NCI-H226 (cell line): ENCODE results near the gene IDI1.

Experiments
- DNase-seq: peaks from one replicate; pipeline ENCODE4 v3.0.0-alpha.2; 2015

IDI1 gene

DNA sequence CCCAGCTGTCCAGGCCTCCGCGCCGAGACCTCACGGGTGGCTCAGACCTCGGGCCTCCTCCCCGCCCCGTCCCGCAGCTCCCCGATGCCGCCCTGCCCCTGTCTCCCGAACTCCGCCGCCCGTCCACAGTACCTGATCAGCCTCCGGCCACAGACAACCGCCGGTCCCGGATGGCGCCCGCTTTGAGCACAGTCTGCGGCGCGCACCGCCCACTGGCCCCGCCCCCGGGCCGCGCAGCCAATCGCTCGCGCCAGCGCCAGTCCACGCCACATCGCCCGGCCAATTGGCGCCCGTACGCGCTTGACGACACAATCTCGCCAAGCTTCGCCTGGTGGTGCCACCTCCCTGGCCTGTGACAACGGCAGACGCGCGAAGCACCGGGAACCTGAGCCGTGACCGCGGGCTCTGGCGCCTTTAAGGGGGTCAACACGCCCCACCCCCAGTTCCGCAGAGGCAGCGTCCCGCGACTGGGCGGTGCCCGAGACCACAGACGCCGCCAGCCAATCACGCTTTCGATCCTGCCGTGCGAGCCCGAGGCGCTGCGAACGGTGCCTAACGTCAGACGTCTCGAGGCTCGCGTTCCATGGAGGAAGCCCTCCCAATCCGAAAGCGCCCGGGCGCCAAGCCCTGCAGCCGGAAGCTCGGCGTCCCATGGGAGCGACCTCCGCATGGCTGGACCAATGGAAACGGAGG is at the start of gene IDI1:
IDI1 (minus strand) TSS at position 388 of the 693 bp plus-strand sequence; CDS start at position 272, 116 bp downstream.
- DNase-seq: peak; percentile 94

DNA sequence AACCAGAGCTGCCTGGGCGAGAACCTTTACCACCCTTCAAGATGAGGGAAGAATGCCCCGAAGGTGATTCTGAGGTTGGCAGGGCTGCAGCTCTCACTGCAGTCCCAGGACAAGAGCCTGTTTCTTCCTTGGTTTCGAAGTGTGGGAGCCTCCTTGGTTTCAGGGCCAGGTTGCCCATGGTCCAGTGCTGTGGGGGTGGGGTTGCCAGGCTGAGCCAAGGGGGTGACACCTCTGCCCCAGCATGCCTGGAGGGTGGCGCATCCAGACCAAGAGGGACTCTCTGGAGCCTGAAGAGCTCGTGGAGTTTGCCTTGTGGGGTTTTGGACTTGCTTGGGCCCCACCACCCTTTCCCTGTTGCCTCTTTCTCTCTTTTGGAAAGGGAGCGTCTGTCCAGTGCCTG is 48.5 kb upstream of the IDI1 start:
- DNase-seq: no peak

DNA sequence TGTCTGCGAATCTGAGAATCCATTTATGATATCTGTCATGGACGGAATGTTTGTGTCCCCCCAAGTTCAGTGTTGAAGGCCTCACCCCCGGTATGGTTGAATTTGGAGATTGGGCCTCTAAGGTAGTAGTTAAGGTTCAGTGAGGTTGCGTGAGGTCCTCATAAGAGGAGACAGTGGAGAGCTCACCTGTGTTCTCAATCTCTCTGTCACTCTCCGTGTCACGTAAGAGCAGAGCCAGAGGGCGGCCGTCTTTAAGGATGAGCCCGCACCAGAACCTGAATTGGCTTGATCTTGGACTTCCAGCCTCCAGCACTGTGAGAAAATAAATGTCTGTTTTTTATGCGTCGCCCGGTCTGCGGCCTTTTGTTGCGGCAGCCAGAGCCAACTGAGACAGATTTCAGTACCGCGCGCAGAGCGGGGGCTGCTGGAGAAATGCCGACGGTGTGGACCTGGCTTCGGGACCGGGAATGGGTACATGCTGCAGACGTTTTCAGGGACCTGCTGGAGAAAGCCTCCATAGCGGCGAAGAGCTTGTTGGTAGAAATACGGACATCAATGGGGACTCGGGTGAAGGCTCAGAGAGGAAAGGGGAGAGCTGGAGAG is 47.5 kb upstream of the IDI1 start:
- no peak for DNase-seq

DNA sequence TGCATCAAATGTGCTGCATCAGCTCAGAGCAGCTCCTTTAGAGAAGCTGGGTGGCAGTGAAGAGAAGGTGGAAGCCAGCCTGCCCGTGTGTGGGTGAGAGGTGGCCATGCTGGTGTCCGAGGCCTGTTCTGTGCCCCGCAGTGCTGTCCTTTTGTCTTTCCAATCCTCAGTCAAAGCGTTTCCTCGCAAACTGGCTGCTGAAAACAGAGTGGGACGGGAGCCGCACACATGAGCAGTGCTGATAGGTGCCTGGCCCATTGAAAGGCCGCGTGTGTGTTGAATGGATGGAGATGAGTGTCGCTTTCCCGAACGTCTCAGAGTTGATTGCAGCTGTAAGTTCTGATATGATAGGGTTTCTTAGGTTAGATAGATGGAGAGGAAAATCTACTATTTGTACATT is 46.6 kb upstream of the IDI1 start:
- DNase-seq: no peak

DNA sequence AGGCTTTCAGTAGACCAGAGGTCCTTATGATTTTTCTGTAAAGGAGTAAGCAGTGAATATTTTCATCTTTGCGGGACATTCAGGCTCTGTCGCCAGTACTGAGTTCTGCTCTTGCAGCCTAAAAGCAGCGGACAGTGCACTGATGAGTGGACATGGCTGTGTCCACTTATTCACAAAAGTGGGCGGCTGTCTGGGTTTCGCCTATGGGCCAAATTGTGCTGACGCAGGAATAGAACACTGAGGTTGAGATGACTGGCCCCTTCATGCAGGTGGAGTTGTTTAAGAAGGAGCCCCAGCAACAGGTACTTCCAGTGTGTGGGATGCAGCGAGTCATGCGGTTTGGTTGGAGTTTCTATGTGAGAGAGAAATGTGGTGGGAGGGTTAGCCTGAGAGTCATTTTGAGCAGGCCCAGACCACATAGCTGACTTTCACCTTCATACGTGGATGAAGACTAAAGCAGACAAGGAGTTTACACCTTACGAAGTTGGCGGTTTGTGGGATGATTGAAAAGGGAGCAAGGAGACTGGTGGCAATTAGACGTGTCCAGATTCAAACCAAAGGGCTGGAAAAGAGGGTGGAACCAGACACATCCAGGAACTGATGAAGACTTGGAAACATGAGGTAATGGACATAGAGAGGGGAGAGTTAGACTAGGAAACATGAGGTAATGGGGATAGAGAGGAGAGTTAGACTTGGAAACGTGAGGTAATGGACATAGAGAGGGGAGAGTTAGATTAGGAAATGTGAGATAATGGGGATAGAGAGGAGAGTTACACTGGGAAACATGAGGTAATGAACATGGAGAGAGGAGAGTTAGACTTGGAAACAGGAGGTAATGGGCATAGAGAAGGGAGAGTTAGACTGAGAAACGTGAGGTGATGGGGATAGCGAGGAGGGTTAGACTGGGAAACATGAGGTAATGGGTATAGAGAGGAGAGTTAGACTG is 45.5 kb upstream of the IDI1 start:
- no peak for DNase-seq

DNA sequence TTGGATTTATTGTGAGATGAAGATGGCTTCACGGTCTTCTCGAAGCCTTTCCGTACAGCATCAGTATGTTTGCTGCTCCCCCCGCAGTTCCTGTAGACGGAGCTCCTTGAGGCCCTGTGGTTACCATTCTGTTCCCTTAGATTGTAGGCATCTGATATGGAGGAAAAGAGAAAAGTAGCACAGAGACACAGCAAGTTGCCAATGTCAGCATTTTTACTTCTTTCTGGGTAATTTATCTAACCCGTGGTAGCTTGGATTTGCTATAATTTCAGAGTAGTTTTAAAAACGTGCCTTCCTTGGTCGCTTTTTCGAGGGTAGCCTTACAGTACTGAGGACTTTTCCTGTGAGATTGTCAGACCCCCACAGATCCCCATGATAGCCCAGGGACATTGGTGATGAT is 44.8 kb upstream of the IDI1 start:
- no peak for DNase-seq

DNA sequence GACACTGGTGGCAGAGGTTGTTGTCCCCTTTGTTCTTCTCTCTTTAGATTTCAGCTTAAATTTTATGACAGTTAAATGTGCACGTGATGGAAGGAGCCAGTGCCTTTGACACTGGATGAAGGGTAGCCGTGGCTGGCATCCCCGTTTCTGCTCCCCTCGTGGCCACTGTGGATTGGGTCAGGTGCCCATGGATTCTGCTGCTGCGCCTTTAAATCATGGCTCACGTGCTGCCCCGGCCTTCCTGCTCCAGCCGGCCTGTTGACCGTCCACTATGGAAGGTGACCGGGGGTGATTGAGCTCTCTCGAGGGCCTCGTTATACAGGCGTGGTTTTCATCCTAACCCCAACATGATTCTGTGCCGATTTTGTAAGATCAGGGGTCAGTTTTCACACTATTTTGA is 41.8 kb upstream of the IDI1 start:
- DNase-seq: no peak

DNA sequence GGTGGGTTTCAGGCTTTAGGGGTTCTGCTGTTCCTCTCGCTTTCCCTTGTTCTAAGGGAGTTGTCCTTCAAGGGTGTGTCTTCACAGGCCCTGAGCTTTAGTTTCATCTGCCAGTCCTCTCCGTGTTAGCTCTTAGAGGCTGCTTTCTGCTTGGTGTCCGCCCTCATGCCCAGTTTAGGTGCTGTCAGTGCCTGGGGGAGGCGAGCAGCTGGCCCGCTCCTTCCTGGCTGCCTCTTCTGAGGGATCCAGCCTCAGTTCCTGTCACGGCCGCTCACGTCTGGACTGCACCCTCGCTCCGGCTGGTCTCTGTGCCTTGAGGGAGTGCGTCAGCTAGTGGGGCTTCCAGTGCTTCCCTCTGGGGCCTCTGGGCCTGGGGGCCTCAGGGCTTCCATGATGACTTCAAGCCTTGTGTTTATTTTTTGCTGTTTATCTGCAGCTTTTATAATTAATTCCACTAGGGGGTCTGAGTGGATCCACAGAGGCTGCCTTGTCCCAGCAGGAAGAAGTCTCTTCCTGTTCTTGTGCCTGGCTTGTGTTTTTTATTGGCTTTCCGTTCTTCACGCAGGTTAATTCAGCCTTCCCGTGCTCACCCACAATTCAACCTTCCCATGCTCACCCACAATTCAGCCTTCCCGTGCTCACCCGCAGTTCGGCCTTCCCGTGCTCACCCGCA is 40.2 kb upstream of the IDI1 start:
- DNase-seq: no peak

DNA sequence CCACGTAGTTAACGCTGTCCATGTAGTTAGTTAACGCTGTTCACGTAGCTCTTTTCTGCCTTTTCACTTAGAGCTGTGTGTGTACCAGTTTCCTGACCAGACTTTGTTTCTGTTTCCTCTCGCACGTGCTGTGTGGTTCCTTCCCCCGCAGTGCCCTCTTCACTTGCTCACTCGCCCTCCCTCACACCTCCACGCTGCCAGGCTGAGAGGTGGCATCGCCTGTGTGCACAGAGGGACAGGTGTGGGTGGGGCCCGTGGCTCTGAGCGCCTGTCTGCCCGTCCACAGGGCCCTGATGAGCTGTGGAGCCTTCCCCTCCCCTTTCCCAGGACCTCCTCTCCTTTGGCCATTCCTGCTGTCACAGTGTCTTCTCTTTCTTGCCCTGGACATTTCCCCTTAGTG is 37.9 kb upstream of the IDI1 start:
- no peak for DNase-seq

DNA sequence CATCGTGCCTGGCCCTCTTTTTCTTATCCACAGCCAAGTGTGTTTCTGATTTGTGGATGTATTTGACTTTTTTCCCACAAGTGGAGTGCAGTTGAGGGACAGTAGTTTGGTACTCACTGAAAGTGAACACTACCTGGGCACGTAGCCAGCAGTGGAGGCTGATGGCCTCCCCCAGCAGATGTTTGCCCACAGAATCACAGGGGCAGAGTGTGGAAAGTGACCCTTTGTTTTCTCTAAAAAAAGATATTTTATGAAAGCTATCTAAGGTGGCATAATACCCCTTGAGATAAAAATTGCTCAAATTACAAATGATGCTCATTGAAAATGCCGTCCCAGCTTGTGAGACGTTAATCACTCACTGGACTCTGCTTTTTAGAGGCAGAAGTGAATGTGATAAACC is 36.3 kb upstream of the IDI1 start:
- DNase-seq: no peak

DNA sequence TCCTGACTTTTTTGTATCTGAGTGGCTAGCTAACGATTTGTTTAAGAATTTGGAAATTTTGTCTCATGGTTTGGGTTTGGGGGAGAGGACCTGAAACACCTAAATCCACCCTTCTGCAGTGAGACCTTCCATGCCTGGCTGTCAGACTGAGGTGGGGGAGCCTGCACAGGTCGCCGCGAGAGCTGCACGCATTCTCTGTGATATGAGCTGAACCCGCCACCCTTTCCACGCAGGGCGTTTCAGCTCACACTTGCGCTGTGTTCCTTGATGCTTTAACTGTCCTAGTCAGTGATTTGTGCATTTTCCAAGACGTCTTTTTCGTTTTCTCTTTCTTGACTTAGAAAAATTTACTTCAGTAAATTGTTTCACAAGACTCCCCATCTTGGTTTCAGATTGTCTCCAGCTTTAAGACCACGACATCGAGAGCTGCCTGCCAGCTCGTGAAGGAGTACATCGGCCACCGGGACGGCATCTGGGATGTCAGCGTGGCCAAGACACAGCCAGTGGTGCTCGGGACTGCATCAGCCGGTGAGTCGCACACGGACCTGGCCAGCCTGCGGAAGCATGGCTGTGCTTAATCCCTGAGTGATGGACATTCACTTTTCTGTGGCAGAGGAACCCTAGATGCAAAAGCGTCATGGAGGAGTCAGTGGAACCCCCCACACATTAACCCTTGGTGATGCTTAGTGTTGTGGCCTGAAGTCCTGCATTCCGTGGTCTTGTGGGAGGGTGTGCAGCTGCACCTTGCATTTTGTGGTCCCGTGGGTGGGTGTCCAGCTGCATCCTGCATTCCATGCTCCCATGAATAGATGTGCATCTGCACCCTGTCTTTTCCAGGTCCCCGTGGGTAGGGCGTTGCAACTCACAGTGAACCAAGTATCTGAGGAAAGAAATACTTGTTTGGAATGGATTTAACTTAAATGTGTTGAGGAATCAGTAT is 35.4 kb upstream of the IDI1 start:
- no peak for DNase-seq

DNA sequence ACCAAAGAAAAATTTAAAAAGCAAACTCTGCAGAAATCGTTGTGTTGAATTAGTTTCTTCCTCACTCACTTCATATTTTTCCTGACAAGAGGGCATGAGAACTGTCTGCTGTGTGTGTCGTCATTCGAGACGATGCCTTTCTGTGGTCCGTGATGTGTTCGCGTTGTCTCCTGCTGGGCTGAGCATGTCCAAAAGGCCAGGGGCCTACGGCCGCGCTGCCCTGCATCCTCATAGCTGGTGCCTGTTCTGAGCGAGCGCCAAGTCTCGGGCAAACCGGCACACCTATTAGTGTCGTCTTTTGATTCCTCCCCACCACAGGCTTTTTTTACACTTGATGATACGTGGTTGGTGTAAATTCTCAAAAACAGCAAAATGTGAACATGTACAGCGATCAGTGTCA is 34.7 kb upstream of the IDI1 start:
- no peak for DNase-seq

DNA sequence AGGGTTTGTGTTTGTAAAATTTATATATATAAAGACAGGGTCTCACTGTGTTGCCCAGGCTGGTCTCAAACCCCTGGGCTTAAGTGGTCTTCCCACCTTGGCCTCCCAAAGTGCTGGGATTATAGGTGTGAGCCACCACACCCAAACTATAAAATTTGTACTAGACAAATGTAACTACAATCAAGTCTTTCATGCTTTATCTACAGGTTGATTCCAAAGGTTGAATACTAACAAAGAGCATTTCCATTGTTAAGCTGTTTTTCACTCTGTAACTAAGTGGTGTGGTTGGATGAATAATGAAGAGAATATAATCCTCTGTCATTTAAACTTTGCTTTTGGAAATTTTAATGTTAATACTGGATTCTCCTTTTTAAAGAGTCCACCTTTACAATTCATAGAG is 29.7 kb upstream of the IDI1 start:
- DNase-seq: no peak

DNA sequence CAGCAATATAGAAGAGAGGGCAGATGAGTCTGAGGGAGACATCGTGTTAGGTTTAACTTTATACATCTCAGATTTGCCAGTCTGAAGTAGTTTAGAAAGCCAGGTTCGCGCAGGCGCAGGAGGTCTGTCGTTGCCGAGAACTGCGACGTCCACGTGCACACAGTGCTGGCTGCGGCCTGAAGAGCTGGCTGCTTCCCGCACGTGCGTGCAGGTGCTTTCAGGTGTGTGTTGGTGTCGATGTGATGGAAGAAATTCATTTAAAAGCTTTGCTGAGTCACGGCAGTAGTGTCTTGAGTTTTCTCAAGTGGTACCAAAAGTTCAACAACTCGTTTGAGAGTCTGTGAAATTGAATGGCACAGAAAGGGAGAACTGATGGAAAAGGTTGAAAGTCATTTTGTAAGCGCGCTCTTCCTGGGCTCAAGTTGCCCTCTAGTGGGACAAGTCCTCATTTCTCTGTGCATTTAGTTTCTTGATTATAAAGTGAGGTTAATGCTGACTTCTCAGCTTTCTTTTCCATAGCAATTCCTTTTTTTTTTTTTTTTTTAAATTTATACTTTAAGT is 25.9 kb upstream of the IDI1 start:
- DNase-seq: no peak

DNA sequence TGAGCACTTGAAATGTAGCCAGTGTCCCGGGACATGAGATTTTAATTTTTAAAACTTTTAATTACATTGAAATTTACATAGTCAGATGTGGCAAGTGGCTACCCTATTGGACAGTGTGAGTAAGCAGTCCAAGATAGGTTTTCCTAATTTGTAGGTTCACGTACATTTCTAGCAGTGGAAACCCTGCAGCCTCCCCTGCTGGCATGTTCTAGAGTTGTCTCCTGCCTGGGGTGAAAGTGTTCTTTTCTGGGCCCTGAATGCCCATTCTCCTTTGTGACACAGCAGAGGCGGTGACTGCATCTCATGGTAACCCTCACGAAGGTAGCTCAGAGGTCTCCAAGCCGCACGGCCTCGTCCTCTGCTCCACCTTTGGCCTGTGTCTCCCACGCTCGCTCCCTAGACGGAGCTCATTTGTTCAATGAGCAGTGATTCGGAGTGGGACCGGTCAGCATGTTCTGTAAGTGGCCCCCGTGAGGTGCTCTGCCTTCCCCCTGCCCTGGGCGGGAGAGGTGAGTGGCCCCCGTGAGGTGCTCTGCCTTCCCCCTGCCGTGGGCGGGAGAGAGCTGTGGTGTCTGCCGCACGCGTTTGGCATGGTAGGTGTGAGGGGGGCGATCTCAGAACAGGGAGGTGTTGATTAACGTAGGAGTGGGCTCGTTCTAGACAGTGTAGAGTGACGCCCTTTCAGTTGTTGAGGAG is 25.3 kb upstream of the IDI1 start:
- DNase-seq: no peak

DNA sequence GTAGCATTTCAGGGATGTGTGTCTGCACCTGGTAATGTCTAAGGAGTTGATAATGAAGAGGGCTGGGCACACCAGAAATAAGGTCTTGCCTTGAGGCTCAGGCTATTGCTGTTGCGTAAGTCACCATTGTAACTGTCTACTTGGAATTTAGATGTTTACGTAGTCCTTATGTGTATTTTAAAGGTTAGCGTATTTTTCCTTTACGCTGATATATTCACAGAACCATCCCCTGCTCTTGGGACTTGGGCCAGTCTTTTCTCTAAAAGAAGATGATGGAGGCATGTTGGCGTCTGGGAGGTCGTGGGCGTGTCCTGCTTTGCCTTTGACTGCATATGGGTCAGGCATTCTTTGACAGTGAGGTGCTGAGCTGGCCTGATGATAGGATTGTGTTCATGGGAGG is 22.0 kb upstream of the IDI1 start:
- peak; percentile 79 for DNase-seq

DNA sequence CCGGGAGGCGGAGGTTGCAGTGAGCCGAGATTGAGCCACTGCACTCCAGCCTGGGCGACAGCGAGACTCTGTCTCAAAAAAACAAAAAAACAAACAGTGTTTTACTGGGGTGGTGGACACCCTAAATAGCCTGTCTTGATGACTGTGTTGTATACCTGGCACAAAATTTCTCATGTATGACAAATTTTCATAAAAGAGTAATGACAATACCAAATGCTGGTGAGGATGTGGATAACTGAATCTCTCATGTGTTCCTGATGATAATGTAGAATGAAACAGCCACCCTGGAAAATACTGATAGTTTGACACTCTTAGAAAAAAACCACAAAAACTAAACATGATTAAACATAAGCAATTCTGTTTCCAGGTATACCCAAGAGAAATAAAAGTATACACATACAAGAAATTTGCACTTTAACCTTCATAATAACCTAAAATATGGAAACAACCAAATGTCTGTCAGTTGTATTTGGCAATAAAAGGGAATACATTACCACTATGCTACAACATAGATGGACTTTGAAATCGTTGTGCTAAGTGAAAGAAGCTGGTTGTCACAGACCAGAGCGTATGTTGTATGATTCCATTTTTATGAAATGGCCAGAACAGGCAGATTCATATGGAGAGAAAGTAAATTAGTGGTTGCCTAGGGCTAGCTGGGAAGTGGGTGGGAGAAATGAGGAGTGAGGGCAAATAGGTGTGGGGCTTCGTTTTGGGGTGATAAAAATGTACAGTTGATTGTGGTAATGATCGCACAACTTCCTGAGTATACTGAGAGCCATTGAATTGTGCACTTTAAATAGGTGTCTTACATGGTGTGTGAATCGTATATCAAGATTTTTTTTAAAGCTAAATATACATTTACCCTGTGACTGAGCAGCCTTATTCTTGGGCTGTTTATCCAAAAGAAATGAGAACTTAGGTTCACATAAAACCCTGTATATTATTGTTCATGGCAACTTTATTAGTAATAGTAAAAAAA is 19.8 kb upstream of the IDI1 start:
- DNase-seq: no peak

DNA sequence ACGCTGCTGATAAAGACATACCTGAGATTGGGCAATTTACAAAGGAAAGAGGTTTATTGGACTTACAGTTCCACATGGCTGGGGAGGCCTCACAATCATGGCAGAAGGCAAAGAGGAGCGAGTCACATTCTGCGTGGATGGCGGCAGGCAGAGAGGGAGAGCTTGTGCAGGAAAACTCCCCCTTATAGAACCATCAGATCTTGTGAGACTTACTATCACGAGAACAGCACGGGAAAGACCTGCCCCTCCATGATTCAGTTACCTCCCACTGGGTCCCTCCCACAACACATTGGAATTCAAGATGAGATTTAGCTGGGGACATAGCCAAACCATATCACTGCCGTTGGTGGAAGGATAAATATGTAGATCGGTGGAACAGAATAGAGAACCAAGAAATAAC is 17.8 kb upstream of the IDI1 start:
- peak; percentile 38 for DNase-seq

DNA sequence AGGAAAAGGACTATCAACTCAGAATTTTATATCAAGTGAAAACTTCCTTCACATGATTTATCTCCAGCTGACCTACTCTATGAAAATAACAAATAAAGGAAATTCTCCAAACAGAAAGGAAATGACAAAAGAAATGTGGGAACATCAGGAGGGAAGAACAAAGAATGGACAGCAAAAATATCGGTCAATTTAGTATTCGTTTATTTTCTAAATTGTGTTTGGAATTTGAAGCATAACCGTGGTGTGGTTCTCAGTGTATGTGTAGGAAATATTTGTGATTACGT is 16.0 kb upstream of the IDI1 start:
- no peak for DNase-seq

DNA sequence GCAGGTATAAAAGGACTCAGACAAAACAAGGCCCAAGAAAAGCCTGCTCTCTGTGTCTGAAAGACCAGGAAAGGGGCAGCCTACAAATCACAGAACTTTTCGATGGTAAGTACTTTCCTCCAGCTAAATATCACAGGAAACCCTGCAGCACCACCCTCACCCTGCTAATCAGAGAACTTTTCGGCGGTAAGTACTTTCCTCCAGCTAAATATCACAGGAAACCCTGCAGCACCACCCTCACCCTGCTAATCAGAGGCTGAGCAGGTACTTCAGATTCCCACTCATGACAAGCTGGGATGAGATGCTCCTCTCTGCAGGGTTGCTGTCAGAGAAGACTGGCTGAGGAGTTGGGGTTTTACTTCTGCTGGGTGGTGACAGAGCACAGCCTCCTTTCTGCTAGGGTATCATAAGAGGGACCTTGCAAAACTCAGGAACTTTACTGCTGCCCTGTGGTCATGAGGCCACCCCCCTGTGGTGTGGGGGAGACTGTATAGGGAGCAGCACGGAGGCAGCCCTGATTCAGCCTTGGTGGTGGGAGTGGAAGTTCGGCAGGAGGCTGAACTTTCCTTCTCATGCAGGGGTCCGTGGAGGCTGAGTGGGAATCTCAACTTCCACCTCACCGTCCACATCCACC is 14.4 kb upstream of the IDI1 start:
- peak; percentile 42 for DNase-seq
